ENCODE measurements around the gene PARD3.
A peak's percentile ranks its signal among the peaks of the same experiment; 100 is the strongest.

Gene PARD3

DNA sequence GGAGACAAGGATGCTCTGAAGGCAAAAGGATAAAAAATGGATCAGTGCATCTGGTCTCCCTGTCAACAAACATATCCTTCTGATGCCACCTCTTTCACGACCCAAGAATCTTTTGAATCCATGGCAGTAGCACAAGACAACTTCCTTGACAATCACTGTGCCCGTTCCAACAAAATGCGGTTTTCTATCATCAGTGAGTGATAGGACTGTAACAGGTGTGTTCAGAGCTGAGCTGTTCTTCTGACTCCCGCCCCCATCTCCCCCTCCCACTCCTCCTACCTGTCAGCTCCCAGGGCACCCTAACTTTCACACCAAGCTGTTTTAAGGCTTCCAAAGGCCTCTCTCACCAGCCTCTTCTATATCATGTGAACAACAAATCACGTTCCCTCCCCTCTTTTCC is 74.8 kb downstream of the PARD3 start:
- DNase-seq (ENCODE audit: low read depth) = no peak
- no peak overlapping the region for H3K4me3 ChIP-seq (ENCODE audit: low read depth, low read length)
- no peak for TF ChIP-seq CTCF (IDR thresholded peaks at IDR 0.05; ENCODE audit: control insufficient read depth, extremely low read depth, insufficient read depth)

GRCh38 chr10:34739915-34740314 is 75.2 kb downstream of the PARD3 start:
- no peak overlapping the region for H3K4me3 ChIP-seq (ENCODE audit: low read depth, low read length)
- no peak for DNase-seq (ENCODE audit: low read depth)
- TF ChIP-seq CTCF (IDR thresholded peaks at IDR 0.05; ENCODE audit: control insufficient read depth, extremely low read depth, insufficient read depth) = no peak

DNA sequence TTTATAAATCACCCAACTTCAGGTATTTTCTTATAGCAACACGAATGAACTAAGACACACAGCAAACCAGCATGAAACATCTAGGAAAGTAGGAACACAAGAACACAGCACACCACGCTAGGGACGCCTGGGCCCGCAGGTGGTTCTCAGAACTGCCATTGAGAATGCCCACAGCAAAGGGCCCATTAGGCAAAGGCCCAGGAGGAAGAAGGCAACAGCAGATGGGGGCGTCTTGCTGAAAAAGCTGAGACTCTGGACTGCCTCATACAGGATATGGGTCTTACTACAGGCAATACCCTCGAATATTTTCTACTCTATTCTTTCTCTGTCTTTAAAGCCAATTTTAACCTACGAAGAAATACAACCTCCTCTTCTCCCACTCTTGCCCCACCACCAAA is 77.3 kb downstream of the PARD3 start:
- no peak overlapping the region for H3K4me3 ChIP-seq (ENCODE audit: low read depth, low read length)
- DNase-seq (ENCODE audit: low read depth) = no peak
- no peak for TF ChIP-seq CTCF (IDR thresholded peaks at IDR 0.05; ENCODE audit: control insufficient read depth, extremely low read depth, insufficient read depth)

GRCh38 chr10:34736976-34737771 is 77.9 kb downstream of the PARD3 start:
- no peak overlapping the region for H3K4me3 ChIP-seq (ENCODE audit: low read depth, low read length)
- TF ChIP-seq CTCF (IDR thresholded peaks at IDR 0.05; ENCODE audit: control insufficient read depth, extremely low read depth, insufficient read depth) = no peak
- DNase-seq (ENCODE audit: low read depth) = no peak

DNA sequence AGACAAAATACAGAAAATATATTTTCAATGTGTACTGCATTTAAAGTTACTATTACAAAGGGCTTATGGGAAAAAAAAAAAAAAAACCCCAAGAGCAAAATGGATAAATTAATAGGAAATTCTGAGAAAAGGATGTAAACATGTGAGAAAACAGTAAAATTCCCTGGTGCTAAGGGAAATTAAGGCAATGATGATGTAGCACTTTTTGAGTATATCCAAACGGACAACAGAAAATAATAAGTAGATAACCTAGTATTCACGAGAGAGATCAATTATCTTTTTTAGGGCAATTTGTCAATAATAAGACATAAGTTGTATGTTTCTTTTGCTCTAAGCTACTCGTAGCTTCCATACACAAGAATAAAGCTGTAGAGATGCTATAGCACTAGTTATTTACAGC is 80.2 kb downstream of the PARD3 start:
- TF ChIP-seq CTCF (IDR thresholded peaks at IDR 0.05; ENCODE audit: control insufficient read depth, extremely low read depth, insufficient read depth) = no peak
- DNase-seq (ENCODE audit: low read depth) = no peak
- H3K4me3 ChIP-seq (ENCODE audit: low read depth, low read length) = no peak overlapping the region

GRCh38 chr10:34732926-34733325 is 82.2 kb downstream of the PARD3 start:
- no peak for DNase-seq (ENCODE audit: low read depth)
- no peak overlapping the region for H3K4me3 ChIP-seq (ENCODE audit: low read depth, low read length)
- peak; percentile 12; the same call in 1 of the 2 replicates for TF ChIP-seq CTCF (IDR thresholded peaks at IDR 0.05; ENCODE audit: control insufficient read depth, extremely low read depth, insufficient read depth)
